HepG2 (cell line): Measurements from ENCODE around the gene HOXB5. TPM values are rescaled to one million over a fixed set of nuclear protein-coding genes. Genes with fewer than 3 reads are reported as not detected.

Source experiments
- ATAC-seq: fragments of 200-7000 bp; cut with Tn5 transposase; 3 replicates; pipeline ENCODE4 v1.9.1; 2020; ENCODE audit warnings: mild to moderate bottlenecking, moderate library complexity
- BruUV-seq: library from RNA; stranded (reverse); fragments of 400-500 nt; replicated peaks from 2 replicates; lab custom pipeline; 2021; lab: Mats Ljungman, UMichigan
- CTCF ChIA-PET: fragments of 300-600 bp; formaldehyde crosslinking; extraction: SDS; loops from one replicate; lab custom pipeline; 2021; ENCODE audit warnings: low total read pairs, inconsistent platforms, low intra/inter-chr PET ratio; lab: Yijun Ruan, JAX
- POLR2A ChIA-PET: fragments of 350-600 bp; sonication (Branson Sonifier 250); formaldehyde crosslinking; loops from one replicate; lab custom pipeline; 2020; ENCODE audit warnings: antibody characterized with exemption, inconsistent platforms; lab: Yijun Ruan, JAX
- DNase-seq: peaks from one replicate; pipeline ENCODE4 v3.0.0-alpha.2; 2015; ENCODE audit warnings: low spot score
- FAIRE-seq: peaks from 3 replicates; lab custom pipeline; 2011; peaks lifted over from hg19 to GRCh38; lab: Jason Lieb, UNC
- H2AFZ ChIP-seq: one replicate; pipeline ENCODE4 v1.6.1; 2011; ENCODE audit warnings: low read length, inconsistent platforms
- H3K27ac ChIP-seq: fragments of 300-600 bp; 3 replicates; pipeline ENCODE4 v1.8.0; 2011; ENCODE audit warnings: mixed run types, mild to moderate bottlenecking, mixed read lengths, low read length, inconsistent platforms; ENCODE audit not compliant: insufficient read depth; ENCODE audit errors: extremely low read length
- H3K27me3 ChIP-seq, 2 experiments: fragments of 200-600 bp in 1 of 2; 2 replicates in 1 of 2; 3 replicates in 1 of 2; pipeline versions ENCODE4 v1.6.0 to v1.8.0; 2011; ENCODE audit warnings: low read length in 2 of 2, mild to moderate bottlenecking in 2 of 2, moderate library complexity in 2 of 2, inconsistent platforms in 1 of 2; ENCODE audit not compliant: insufficient read depth in 2 of 2, control insufficient read depth in 1 of 2
- H3K36me3 ChIP-seq, 2 experiments: fragments of 200-600 bp in 1 of 2; replicated peaks in 1 of 2; 2 replicates in 1 of 2; 3 replicates in 1 of 2; pipeline versions ENCODE4 v1.5.1 to v1.8.0; 2011; ENCODE audit warnings: low read length in 2 of 2, inconsistent platforms in 1 of 2; ENCODE audit not compliant: insufficient read depth in 2 of 2, control insufficient read depth in 1 of 2
- H3K4me1 ChIP-seq: 2 replicates; pipeline ENCODE4 v1.5.1; 2012; ENCODE audit warnings: low read length, inconsistent platforms; ENCODE audit not compliant: insufficient read depth
- H3K4me2 ChIP-seq: 2 replicates; pipeline ENCODE4 v1.6.0; 2011; ENCODE audit warnings: low read depth, low read length, inconsistent platforms
- H3K4me3 ChIP-seq, 3 experiments: fragments of 200-600 bp in 1 of 3; sonication (generic), shearing (Covaris generic) in 1 of 3; replicated peaks in 1 of 3; 2 replicates each; pipeline ENCODE4 v1.5.1; 2011 to 2016; ENCODE audit warnings: low read length in 3 of 3, inconsistent platforms in 2 of 3, low read depth in 2 of 3, mild to moderate bottlenecking in 2 of 3, control low read depth in 1 of 3, mixed read lengths in 1 of 3; ENCODE audit not compliant: insufficient read depth in 1 of 3
- H3K79me2 ChIP-seq: one replicate; pipeline ENCODE4 v1.6.1; 2011; ENCODE audit warnings: low read length, inconsistent platforms; ENCODE audit not compliant: insufficient read depth
- H3K9ac ChIP-seq: 2 replicates; pipeline ENCODE4 v1.6.0; 2011; ENCODE audit warnings: mild to moderate bottlenecking, low read depth, low read length, inconsistent platforms; ENCODE audit not compliant: insufficient read depth
- H3K9me3 ChIP-seq: 2 replicates; pipeline ENCODE4 v1.5.1; 2012; ENCODE audit warnings: mild to moderate bottlenecking, low read length
- H4K20me1 ChIP-seq: 2 replicates; pipeline ENCODE4 v1.6.0; 2011; ENCODE audit warnings: inconsistent platforms, mild to moderate bottlenecking, low read length, moderate library complexity; ENCODE audit not compliant: insufficient read depth
- HNF4G ChIP-seq, 2 experiments: sonication (generic) in 1 of 2; formaldehyde crosslinking in 1 of 2; IDR thresholded peaks; 2 replicates each; pipeline versions ENCODE4 v1.4.0 to v1.6.1; 2011 to 2020; ENCODE audit warnings: borderline replicate concordance in 2 of 2, low read depth in 2 of 2, mild to moderate bottlenecking in 2 of 2, low read length in 1 of 2, missing genetic modification reagents in 1 of 2, moderate library complexity in 1 of 2
- HNRNPLL ChIP-seq: fragments of 200-400 bp; formaldehyde crosslinking; IDR thresholded peaks from 2 replicates; pipeline ENCODE4 v1.6.1; 2017; ENCODE audit warnings: mild to moderate bottlenecking, low read depth, low read length; ENCODE audit not compliant: poor library complexity, severe bottlenecking
- SUZ12 ChIP-seq: fragments of 150-350 bp; IDR thresholded peaks from 2 replicates; pipeline ENCODE4 v1.6.1; 2014; ENCODE audit warnings: low read depth, low read length
- XRCC5 ChIP-seq: fragments of 200-400 bp; formaldehyde crosslinking; optimal IDR thresholded peaks from 2 replicates; pipeline ENCODE3; 2017; ENCODE audit warnings: mild to moderate bottlenecking, low read length
- ZC3H4 ChIP-seq: sonication (generic); formaldehyde crosslinking; IDR thresholded peaks from 2 replicates; pipeline ENCODE4 v1.4.0; 2020; ENCODE audit warnings: missing genetic modification reagents, borderline replicate concordance
- ZNF501 ChIP-seq: sonication (generic); formaldehyde crosslinking; IDR thresholded peaks from 2 replicates; pipeline ENCODE4 v1.5.1; 2020; ENCODE audit warnings: mild to moderate bottlenecking, moderate library complexity, missing genetic modification reagents
- WGBS: methylation state at CpG from one replicate; pipeline ENCODE4 v1.1.6; 2017; ENCODE audit warnings: low lambda C conversion rate; 5-methylcytosine and 5-hydroxymethylcytosine counted together
- in situ Hi-C: cut with HindIII; loops from 2 replicates; pipeline ENCODE4 v1.10.0; 2017; ENCODE audit warnings: low pct_unique_long_range_greater_than_20kb; ENCODE audit not compliant: extremely low pct_ligation_motif_present
- intact Hi-C: fragments of 100-400 bp; cut with micrococcal nuclease; formaldehyde crosslinking; loops from one replicate; pipeline ENCODE4 v1.10.0; 2022; ENCODE audit not compliant: unreplicated experiment
- polyA plus RNA-seq, 8 experiments: library from polyadenylated mRNA; depleted of rRNA in 3 of 8; stranded (reverse) in 7 of 8; unstranded in 1 of 8; fragments of >200 nt; fragmentation: Illumina TruSeq in 4 of 8; extraction: Trizol in 4 of 8; gene quantifications; 2 replicates each; pipeline versions ENCODE4 v1.2.1 to v1.2.3, GENCODE V29; 2011 to 2016; ENCODE audit warnings: low read depth in 4 of 8, missing spikeins in 1 of 8, mixed read lengths in 1 of 8; ENCODE audit not compliant: insufficient read depth in 1 of 8
- total RNA-seq, 5 experiments: library from RNA; depleted of rRNA; stranded (reverse); fragments of >200 nt; fragmentation: Illumina TruSeq; extraction: Trizol; gene quantifications; 2 replicates each; pipeline ENCODE4 v1.2.3, GENCODE V29; 2016; ENCODE audit warnings: low read depth in 1 of 5
- TF ChIP-seq, protein P1 (sequence below): sonication (generic); formaldehyde crosslinking; IDR thresholded peaks from 2 replicates; pipeline ENCODE4 v1.5.0; 2020; ENCODE audit warnings: missing genetic modification reagents, mild to moderate bottlenecking, borderline replicate concordance
- TF ChIP-seq, protein P2 (sequence below): sonication (generic); formaldehyde crosslinking; IDR thresholded peaks from 2 replicates; pipeline ENCODE4 v1.5.0; 2020; ENCODE audit warnings: mild to moderate bottlenecking, missing genetic modification reagents, moderate library complexity
- TF ChIP-seq, protein P3 (sequence below): sonication (generic); formaldehyde crosslinking; IDR thresholded peaks from 2 replicates; pipeline ENCODE4 v1.4.0; 2020; ENCODE audit warnings: missing genetic modification reagents

The HOXB5 gene
- total and polyA plus RNA-seq, 2 of the 13 experiments (the other 11 are each of a cell fraction or from before 2014, with no cell fraction given) = not detected

DNA sequence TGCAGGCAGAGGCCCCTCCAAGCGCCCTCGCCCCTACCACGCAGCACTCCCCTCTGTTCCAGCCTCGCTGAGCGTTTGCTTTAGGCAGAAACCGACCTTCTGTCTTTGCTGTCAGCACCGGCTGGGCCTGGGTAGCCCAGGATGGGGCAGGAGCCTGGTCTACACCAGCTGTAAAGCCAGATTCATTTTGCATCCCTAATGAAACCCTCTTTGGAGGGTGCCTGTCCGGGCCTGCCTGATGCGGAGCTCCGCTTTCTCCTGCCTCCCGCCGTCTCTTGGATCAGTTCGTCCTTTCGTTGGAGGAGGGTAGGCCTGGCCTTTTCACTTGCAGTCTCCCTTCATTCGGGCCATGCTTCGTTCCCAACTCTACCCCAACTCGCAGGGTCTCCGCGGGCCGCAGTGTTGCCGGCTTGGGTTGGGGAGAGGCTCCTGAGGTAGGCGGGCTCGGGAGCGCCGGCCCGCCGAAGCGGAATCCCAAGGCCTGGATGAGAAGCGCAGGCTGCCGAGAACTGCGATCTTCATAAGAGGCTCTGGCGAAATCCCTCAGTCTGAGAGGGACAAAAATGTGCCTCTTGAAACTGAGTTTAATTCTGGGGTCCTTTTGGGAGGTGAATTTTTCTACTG lies 26.4 kb upstream of the HOXB5 start:
- intact Hi-C loops = loop anchor here (5.0 kb wide), 2 partner anchors 358 to 593 kb away; no protein-coding TSS in a partner anchor
- H2AFZ ChIP-seq = no peak overlapping the region
- 24% methylated on average over 32 of the region's 32 CpGs for WGBS
- no peaks in the 10 kb centered on the region for H3K9me3 ChIP-seq
- POLR2A ChIA-PET = no interaction called here
- no peak overlapping the region for H3K4me3 ChIP-seq
- no peaks in the 10 kb centered on the region for H3K4me1 ChIP-seq
- in situ Hi-C loops = no loop called here
- H3K36me3 ChIP-seq = no peaks in the 10 kb centered on the region
- DNase-seq (no peak), FAIRE-seq (no peak), ATAC-seq (no peak)
- CTCF ChIA-PET = interaction anchor here (2.0 kb wide), 1 partner anchor 283 kb away, joined by 10 read pairs; no protein-coding TSS in a partner anchor
- TF ChIP-seq, protein P1, sequence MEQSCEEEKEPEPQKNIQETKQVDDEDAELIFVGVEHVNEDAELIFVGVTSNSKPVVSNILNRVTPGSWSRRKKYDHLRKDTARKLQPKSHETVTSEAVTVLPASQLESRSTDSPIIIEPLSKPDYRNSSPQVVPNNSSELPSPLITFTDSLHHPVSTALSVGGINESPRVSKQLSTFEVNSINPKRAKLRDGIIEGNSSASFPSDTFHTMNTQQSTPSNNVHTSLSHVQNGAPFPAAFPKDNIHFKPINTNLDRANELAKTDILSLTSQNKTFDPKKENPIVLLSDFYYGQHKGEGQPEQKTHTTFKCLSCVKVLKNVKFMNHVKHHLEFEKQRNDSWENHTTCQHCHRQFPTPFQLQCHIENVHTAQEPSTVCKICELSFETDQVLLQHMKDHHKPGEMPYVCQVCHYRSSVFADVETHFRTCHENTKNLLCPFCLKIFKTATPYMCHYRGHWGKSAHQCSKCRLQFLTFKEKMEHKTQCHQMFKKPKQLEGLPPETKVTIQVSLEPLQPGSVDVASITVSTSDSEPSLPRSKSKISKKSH (CRISPR knock-in tag) = no peak
- H3K4me2 ChIP-seq = no peak overlapping the region
- no peak overlapping the region for H3K27ac ChIP-seq
- H3K79me2 ChIP-seq = no peaks in the 10 kb centered on the region
- H3K9ac ChIP-seq = no peak overlapping the region
- peaks cover 44 to 98% of the 10 kb centered on the region in 2 experiments for H3K27me3 ChIP-seq
- BruUV-seq = no TSS peak
- peaks cover 8% of the 10 kb centered on the region; the same call in 1 of the 2 replicates for H4K20me1 ChIP-seq

DNA sequence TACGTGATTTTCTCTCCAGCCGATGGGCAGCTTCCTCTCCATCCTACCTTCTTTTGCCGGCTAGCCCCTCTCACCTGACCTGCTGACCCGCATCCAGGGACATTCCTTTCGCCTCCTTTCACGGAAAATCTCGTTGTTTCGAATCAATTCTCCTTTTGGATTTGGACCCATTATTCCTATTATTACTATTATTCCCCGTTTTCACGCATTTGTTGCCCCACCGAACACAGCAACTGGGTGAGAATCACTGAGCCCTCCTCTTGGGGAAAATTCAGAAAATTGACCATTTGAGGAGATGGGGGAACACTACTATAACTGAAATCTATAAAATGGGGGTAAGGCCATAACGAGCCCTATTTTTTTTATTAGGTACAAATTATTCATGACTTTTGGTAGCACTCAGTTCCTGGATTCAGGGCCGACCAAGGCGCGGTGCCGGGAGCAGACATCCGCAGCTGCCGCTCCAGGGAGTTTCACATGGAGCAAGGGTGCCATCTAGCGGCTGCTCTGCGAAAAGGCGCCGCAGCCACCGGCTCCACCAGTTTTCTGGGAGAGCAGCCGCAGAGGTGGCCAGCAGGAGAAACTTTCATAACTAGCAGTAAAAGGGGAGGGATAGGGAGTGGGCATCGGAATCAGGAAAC lies 24.8 kb upstream of the HOXB5 start:
- ChIA-PET CTCF (interaction anchor here (1.0 to 2.0 kb wide), 8 partner anchors 243 to 593 kb away, joined by 3 to 24 read pairs (median 4); no protein-coding TSS in a partner anchor), POLR2A (no interaction called here)
- Histone ChIP-seq H3K4me2 (no peak overlapping the region), H3K9me3 (no peaks in the 10 kb centered on the region), H3K27ac (no peak overlapping the region), H2AFZ (no peak overlapping the region), H3K9ac (no peak overlapping the region), H4K20me1 (peaks cover 8% of the 10 kb centered on the region; the same call in 1 of the 2 replicates), H3K4me1 (no peaks in the 10 kb centered on the region), H3K27me3 (peaks cover 48 to 98% of the 10 kb centered on the region in 2 experiments), H3K36me3 (no peaks in the 10 kb centered on the region), H3K4me3 (no peak overlapping the region), H3K79me2 (no peaks in the 10 kb centered on the region)
- FAIRE-seq = peak; percentile 75
- DNase-seq = peak; percentile 67
- intact Hi-C loops = loop anchor here (1.0 to 5.0 kb wide), 4 partner anchors 282 to 591 kb away; no protein-coding TSS in a partner anchor
- in situ Hi-C loops = no loop called here
- WGBS = 7% methylated on average over 25 of the region's 25 CpGs
- ATAC-seq = peak; percentile 86
- BruUV-seq = no TSS peak
- TF ChIP-seq ZC3H4 (CRISPR knock-in tag) (no peak), HNRNPLL (peak; percentile 71), ZNF501 (CRISPR knock-in tag) (peak; percentile 76; the same call in 1 of the 2 replicates), HNF4G (IDR thresholded peaks at IDR 0.05; ENCODE audit: borderline replicate concordance, low read depth, low read length) (no peak), HNF4G (CRISPR knock-in tag; IDR thresholded peaks at IDR 0.05; ENCODE audit: borderline replicate concordance, low read depth) (no peak), SUZ12 (peak; percentile 34; the same call in 1 of the 2 replicates), XRCC5 (peak; percentile 49)
- TF ChIP-seq, protein P2, sequence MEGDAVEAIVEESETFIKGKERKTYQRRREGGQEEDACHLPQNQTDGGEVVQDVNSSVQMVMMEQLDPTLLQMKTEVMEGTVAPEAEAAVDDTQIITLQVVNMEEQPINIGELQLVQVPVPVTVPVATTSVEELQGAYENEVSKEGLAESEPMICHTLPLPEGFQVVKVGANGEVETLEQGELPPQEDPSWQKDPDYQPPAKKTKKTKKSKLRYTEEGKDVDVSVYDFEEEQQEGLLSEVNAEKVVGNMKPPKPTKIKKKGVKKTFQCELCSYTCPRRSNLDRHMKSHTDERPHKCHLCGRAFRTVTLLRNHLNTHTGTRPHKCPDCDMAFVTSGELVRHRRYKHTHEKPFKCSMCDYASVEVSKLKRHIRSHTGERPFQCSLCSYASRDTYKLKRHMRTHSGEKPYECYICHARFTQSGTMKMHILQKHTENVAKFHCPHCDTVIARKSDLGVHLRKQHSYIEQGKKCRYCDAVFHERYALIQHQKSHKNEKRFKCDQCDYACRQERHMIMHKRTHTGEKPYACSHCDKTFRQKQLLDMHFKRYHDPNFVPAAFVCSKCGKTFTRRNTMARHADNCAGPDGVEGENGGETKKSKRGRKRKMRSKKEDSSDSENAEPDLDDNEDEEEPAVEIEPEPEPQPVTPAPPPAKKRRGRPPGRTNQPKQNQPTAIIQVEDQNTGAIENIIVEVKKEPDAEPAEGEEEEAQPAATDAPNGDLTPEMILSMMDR = peak; percentile 94
- TF ChIP-seq, protein P3, sequence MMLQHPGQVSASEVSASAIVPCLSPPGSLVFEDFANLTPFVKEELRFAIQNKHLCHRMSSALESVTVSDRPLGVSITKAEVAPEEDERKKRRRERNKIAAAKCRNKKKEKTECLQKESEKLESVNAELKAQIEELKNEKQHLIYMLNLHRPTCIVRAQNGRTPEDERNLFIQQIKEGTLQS = no peak
